ENCODE data around the gene RPN2.

RPN2 gene

DNA sequence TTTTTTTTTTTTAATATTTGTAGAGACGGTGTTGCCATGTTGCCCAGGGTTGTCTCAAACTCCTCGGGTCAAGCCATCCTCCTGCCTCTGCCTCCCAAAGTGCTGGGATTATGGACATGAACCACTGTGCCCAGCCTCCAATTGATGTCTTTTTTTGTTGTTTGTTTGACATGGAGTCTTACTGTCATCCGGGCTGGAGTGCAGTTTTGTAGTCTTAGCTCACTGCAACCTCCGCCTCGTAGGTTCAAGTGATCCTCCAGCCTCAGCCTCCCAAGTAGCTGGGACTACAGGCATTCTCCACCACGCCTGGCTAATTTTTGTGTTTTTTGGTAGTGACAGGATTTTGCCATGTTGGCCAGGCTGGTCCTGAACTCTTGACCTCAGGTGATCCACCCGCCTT, 9.7 kb downstream of the RPN2 start:
- DNase-seq: no peak

DNA sequence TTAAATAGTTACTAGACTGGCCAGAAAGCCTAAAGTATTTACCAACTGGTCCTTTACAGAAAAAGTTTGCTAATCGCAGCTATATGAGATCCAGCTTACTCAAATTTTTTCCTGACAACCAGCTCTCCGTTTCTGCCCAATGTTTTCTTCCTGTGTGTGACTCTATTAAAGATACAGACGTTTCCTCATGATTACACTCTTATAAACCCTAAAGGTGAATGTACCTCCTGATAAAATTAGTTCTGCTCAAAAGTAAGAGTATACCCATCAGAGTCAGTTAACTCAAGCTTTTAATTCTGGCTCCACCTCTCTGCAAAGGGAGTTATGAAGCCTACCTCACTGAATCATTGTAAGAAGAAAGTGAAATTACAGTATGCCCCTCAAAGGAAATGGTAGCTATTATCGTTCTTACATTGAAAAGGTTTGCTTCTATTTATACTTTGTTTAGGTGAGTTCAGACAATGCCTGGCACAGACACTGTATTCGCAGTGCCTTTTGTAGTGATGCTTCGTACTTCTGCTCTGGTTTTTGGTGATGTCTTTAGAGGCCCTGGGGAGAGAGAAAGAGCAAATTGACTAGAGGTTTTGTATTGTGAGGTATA, 10.4 kb downstream of the RPN2 start:
- no peak for DNase-seq

DNA sequence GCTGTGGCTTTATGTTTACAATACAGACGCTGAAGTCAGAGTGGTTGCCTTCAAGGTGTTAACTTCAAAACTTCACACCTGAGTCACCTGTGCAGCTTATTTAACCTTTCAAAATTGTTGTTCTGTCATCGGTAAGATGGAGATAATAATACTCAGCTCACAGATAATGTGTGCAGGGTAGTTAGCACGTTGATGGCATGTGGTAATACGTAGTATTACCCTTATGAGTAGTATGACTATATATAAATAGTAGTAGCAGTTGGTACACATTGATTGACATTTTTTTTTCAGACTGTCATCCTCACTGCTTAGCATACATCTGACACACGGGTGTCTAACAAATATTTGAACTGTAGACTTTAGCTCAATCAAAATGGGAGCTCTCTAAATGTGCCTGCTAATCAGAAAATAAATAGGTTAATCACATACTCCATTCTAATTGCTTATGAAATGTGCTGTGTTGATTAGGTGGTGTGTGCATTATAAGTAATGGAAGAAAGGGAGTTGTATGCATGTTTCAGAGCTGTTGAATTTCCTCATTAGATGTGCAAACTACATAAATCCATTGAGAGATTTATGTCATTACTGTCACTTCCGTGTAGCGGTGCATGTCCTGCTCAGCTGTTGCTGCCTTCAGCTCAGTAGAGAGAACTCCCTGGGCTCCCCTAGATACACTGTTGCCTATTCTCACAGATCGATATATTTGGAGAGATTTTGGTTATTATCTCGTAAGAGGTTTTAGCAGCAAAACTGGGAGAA, 11.4 kb downstream of the RPN2 start:
- DNase-seq: peak; percentile 40

DNA sequence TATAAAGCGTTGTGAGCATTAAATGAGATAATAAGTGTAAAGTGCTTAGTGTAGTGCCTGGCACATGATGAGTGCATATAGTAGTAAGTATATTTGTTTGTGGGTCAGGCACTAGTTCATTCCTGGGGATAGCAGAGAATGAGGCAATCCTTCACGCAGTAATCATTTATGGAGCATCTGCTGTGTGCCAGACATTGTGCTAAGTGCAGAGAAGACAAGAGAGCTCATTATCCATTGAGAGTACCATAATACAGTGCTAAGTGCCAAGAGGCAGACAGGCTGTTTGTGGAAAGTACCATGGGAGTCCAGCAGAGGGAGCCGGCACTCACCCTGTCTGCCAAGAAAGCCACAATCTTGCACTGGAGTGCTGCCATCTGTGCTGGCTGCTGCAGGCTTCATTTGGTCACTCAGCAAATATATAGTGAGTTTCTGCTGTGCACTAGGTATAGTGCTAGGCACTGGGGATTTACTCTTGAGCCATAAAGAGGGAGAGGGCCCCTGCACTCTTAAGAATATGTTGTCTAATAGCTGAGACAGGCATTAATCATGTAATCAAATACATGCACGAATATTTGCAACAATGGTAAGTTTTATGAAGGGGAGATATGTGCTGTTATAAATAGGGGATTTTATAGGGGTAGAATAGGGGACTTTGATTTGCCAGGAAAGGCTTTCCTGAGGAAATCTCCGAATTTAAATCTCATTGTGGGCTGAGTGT, 13.2 kb downstream of the RPN2 start:
- DNase-seq: peak; percentile 88

DNA sequence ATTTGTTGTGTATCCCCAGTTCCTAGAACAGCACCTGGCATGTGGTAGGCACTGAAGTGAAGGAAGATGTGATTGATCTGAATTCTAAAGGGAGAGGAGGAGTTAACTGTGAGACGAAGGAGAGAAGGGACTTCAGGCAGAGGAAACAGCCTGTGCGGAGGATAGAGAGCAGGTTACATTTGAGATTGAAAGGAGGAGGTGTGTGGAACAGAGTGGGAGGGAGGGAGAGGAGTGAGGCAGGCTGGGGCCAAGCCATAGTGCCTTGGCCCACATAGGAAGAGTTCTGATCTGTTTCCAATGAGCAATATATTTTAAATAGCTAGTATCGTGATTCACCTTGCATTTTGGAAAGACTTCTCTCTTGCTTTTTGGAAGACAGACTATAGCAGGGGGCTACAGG, 14.1 kb downstream of the RPN2 start:
- no peak for DNase-seq

DNA sequence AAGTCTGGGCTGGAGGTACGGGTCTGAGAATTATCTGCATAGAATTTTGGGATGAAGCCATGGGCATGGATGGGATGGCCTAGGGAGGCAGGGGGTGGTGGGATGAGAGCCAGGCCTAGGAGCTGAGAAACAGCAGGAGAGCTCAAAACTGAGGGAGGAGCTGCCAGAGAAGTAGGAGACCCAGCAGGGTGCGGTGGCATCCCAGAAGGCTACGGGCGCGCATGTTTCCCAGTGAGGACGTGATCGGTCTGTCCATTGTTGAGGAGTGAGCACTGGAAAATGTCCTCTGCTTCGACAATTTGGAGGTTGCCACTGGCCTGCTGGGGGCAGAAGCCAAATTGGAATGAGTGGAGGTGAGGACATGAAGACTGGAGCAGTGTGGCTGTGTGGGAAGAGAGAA, 14.7 kb downstream of the RPN2 start:
- DNase-seq: no peak

DNA sequence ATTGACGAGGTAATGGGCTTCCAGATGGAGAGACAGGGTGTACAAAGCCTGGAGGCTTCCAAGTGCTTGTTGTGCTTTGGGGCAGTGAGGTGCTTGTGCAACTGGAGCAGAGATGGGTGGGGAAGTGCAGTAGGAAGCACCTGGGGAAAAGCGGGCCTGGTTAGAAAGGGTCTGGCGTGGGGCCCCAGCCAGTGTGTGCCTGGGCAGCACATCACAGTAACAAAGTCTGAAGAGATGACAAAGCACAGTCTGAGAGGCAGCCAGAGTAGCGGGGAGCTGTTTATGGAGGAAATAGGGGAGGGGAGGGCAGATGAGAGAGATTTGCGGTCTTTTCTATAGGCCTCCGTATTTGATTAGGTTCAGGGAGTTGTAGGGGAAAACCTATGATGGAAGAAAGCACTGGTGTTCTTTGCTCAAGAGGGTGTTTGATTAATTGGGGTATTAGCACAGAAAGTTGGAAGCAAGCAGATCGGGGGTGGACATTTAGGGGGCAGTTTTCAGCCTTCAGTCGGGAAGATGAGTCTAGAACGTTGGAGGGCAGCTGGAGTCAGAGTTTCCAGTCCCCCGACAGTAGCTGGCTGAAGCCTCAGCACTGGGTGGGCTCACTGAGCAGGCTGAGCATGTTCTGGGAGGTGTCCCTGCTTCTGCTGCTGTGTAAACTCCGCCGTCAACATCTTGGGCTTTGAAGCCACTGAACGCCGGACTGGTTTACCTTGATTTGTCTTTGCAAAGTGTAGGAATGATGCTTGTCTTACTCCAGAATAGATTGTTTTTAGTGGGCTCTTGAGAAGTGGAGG, 15.7 kb downstream of the RPN2 start:
- DNase-seq: no peak

DNA sequence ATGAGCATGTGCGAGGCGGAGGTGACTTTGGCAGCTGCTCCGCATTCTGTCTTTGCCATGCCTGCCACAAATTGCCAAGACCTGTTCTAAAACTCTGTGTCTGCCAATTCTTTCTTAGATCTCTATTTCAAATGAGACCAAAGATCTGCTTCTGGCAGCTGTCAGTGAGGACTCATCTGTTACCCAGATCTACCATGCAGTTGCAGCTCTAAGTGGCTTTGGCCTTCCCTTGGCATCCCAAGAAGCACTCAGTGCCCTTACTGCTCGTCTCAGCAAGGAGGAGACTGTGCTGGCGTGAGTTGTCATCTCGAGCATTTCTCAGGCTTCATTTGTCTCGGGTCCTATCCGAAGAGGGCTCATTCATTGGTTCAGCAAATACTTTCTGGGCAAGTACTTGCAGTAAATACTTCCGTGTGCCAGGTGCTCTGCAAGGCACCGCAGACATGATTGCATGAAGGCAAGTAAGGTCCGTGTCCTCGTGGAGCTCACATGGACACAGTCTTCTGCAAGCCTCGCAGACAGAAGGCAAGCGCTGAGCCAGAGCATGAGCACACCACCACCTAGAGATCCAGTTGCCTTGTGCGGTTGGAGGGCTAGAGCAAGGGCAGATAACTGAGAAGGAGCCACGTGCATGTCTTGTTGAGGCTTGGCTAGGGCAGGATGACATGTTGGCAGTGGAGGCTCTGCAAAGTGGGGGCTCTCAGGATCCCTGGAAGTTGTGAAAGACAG, 20.0 kb downstream of the RPN2 start:
- no peak for DNase-seq

DNA sequence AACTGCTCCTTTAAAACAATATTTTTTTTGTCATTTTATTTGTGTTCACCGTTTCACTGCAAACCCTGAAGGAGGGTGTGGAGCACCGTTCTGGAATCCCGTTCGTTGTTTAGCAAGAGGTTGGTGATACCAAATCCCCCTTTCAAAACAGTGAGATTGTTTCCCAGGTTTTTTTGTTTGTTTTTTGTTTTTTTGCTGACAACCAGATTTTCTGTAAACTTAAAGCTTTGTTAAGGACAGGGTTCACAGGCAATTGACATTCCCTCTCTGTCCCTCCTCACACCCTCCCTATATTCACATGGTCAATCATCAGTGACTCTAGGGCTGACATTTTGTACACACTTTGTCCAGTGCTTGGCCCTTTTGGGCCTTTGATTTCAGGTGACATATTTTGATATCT, 21.2 kb downstream of the RPN2 start:
- no peak for DNase-seq

DNA sequence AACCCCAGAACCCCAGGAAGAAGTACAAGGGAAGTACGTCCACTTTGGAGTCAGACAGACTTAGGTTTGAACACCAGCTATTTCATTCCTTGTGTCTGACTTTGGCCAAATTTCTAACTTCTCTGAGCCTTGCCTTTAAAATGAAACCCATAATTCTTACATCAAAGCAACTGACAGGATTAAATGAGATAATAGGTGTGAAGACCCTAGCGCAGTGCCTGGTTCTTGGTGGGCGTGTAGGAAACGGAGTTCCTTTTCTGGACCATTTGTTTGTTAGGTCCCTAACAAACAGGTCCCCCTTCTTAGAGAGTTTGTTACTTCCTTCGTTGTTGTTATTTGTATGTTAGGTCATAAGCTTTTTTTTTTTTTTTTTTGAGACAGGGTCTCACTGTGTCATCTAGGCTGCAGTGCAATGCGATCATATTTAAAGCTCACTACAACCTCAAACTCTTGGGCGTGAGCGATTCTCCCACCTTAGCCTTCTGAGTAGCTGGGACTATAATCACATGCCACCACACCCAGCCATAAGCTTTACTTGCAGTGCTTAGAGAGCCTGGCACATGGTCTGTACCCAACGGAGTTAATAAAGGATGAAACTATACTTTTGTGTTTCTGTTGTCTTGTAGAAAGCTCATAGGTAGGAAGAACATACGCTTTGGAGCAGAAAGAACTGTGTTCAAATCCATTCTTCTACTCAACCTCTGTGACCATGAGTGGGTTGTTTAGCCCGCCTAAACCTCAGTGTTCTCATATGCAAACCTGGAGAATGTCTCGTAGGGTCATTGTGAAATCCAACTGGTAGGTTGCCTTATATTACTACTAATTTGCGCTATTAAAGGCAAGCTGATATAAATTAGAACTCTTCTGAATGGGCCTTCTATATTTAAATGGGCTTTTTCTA, 22.0 kb downstream of the RPN2 start:
- DNase-seq: no peak

DNA sequence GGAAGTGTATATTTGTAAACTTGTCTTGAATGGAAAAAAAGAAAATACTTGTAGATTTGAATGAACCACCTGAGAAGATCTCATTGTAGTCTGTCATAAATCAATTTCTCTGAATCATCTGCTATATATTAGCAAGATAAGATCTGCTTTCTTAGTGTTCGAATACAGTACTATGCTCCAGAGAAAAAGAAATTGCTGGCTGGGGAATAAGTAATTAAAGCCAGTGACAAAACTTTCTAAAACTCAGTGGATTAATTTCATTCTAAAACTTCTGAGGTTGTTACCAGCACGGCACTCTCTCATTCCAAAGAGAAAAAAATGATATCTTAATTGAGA, 22.7 kb downstream of the RPN2 start:
- DNase-seq: no peak

DNA sequence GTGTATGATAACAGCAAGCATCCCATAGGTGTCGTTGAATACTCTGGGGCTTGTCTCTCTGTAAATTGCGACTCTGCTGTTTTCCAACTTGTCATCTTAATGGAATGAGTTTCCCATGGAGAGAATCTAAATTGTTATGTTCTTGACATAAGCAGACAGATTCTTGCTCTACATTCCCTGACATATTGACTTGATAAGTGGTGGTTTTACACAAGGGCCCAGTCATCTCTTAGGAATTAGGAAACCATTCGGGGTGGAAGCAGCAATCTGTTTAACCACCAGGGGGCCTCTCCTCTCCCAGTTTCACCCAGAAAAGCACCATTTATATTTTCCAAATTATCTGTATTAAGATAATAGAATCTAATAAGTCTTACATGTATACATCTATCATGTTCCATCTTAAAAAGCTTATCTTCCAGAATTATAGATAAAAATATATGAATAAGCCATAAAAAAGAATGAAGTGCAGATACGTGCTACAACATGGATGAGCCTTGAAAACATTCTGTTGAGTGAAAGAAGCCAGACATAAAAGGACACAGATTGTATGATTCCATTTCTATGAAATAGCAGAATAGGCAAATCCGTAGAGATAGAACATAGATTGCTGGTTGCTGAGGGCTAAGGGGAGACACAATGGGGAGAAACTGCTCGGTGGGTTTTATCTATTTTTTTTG, 23.3 kb downstream of the RPN2 start:
- DNase-seq: no peak

DNA sequence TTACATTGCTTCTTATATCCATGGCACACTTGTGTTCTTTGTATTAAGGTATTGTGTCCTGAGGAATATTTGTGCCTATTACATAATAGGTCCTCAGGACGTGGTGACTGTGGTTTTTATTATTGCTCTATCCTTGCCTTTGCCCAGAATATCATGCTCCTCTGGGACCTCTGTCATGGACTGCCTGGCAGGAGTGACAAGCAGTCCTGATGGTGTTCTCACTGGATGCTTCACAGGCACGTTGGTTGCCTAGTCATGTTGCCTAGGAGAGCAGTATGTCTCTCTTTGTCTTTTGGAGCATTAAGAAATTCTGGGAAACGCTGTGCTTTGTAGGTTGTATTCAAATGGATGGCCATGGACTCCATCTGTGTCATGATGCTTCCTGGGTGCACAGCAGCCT, 24.9 kb downstream of the RPN2 start:
- DNase-seq: no peak

DNA sequence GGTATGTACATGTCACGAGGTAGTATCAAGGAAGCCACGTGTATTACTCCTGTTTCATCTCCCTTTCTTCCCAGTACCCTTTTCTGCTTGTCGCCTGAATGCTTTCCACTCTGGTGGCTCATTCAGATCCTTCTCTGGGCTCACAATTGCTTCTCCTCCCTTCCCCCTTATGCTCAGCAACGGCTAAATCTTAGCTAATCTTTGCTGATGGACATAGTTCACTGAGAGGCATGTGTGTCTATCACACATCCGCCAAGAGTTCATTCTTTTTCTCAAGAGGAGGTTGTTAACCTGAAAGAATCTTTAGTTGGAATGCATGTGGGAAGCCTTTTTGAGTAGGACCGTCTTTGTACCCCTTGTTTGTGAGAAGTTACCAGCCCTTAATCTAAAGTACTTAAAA, 26.0 kb downstream of the RPN2 start:
- DNase-seq: no peak

DNA sequence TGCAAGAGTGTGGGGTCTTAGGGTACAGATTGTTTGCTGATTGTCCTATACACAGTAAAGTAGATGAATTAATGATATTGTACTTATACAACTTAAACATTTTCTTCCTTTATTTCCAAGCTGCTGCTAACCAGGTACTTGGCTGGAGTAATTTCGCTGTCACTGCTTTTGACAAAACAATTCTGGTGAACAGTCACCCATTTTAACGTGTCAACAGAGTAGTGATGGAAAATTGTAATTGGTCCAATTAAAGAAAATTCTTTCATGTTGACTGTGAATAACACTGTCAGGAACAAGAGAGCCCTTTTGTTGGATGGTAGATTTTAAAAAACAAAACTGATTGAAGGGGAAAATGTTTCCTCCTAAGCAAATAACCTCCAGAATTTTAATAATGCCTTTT, 26.7 kb downstream of the RPN2 start:
- no peak for DNase-seq

DNA sequence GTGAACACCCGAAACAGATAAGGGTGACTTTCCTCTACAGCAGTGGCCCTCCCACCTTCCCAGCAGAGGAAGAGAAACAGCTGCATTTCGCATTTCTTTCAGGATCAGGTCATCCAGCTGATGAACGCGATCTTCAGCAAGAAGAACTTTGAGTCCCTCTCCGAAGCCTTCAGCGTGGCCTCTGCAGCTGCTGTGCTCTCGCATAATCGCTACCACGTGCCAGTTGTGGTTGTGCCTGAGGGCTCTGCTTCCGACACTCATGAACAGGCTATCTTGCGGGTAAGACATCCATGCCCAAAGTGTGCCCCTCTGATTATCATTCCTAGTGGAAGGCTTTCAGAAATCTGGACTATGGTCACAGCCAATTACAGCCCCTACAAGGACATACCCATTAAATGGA, 28.0 kb downstream of the RPN2 start:
- no peak for DNase-seq

DNA sequence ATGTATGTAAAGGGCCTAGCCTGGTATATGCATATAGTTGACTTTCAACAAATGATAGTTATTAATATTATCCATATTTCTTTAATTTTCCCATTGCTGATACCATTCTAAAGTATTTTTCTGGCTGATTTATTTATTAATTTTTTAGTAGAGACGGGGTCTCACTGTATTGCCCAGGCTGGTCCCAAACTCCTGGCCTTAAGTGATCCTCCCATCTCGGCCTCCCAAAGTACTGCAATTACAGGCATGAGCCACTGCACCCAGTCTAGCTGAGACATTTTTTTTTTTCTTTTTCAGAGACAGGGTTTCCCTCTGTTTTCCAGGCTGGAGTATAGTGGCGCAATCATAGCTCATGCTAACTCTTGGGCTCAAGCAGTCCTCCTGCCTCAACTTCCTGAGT, 30.1 kb downstream of the RPN2 start:
- no peak for DNase-seq

DNA sequence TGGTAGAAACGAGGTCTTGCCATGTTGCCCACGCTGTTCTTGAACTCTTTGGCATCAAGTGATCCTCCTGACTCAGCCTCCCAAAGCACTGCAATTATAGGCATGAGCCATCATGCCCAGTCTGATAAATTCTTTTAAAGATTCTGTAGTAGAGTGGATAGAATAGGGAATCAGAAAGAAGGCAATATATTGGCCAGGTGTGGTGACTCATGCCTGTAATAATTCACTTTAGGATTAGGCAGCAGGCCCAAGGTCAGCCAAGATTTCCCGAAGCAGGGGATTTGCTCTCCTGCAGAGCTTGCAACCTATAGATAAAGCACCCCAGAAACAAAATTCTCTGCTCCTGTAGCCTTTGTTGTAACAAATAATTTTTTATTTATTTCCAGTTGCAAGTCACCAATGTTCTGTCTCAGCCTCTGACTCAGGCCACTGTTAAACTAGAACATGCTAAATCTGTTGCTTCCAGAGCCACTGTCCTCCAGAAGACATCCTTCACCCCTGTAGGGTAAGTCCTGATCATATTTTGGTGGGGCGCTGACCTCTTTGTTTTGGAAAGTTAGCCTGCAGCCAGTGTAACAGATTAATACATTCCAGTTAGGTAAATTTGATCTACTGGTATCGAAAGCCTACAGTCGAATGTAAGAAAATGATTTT, 30.7 kb downstream of the RPN2 start:
- no peak for DNase-seq

DNA sequence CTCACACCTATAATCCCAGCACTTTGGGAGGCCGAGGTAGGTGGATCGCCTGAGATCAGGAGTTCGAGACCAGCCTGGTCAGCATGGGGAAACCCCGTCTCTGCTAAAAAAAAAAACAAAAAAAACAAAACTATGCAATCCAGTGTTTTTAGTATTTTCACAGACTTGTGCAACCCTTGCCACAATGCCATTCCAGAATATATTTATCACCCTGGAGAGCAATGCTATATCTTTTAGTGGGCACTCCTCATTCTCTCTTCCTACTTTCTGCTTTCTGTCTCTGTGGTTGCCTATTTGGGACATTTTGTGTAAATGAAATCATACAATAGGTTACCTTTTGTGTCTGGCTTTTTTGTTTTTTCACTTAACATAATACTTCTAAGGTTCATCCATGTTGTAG, 39.3 kb downstream of the RPN2 start:
- no peak for DNase-seq

DNA sequence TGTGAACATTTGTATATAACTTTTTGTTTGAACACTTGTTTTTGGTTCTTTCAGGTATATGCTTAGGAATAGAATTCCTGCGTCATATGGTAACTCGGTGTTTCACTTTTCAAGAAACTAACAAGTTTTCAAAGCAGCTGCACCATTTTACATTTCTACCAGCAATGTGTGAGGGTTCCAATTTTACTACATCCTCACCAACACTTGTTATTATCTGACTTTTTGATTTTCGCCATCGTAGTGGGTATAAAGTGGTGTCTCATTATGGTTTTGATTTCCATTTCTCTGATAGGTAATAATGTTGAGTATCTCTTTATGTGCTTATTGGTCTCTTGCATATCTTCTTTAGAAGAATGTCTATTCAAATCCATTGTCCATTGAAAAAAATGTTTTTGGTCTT, 39.8 kb downstream of the RPN2 start:
- no peak for DNase-seq
